Subcutaneous adipose tissue (tissue), 4 donors: ENCODE results near the gene GRIN2D. TPM values are rescaled to one million over a fixed set of nuclear protein-coding genes. Genes with fewer than 3 reads are reported as not detected.

Source experiments
- total RNA-seq, 4 donors: library from RNA; depleted of rRNA; stranded (reverse); fragments of >200 nt; gene quantifications; one replicate each; pipeline ENCODE4 v1.1.0, GENCODE V29; 2016
- TF ChIP-seq, protein P1 (sequence below): fragments of 450-650 bp; IDR thresholded peaks from one replicate; pipeline ENCODE4 v1.5.1; 2016; ENCODE audit warnings: low read depth, mild to moderate bottlenecking, control low read depth, antibody characterized with exemption, moderate library complexity

GRIN2D gene
- total RNA-seq, 4 donors from 2014 or later, result 0.16 to 1.0 (median 0.31) TPM

- TF ChIP-seq, protein P1, sequence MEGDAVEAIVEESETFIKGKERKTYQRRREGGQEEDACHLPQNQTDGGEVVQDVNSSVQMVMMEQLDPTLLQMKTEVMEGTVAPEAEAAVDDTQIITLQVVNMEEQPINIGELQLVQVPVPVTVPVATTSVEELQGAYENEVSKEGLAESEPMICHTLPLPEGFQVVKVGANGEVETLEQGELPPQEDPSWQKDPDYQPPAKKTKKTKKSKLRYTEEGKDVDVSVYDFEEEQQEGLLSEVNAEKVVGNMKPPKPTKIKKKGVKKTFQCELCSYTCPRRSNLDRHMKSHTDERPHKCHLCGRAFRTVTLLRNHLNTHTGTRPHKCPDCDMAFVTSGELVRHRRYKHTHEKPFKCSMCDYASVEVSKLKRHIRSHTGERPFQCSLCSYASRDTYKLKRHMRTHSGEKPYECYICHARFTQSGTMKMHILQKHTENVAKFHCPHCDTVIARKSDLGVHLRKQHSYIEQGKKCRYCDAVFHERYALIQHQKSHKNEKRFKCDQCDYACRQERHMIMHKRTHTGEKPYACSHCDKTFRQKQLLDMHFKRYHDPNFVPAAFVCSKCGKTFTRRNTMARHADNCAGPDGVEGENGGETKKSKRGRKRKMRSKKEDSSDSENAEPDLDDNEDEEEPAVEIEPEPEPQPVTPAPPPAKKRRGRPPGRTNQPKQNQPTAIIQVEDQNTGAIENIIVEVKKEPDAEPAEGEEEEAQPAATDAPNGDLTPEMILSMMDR, result no peak
Measured at GRCh38 chr19:48363810-48364597, 29.5 kb upstream of the GRIN2D start, which contains the start of the genes SYNGR4 and TMEM143. Gene SYNGR4, plus strand, starts transcription at chr19:48364367. Its CDS starts 1,476 bp downstream, at chr19:48365843. Gene TMEM143, minus strand, starts transcription at chr19:48363940. Its CDS starts 20 bp downstream, at chr19:48363920.

DNA sequence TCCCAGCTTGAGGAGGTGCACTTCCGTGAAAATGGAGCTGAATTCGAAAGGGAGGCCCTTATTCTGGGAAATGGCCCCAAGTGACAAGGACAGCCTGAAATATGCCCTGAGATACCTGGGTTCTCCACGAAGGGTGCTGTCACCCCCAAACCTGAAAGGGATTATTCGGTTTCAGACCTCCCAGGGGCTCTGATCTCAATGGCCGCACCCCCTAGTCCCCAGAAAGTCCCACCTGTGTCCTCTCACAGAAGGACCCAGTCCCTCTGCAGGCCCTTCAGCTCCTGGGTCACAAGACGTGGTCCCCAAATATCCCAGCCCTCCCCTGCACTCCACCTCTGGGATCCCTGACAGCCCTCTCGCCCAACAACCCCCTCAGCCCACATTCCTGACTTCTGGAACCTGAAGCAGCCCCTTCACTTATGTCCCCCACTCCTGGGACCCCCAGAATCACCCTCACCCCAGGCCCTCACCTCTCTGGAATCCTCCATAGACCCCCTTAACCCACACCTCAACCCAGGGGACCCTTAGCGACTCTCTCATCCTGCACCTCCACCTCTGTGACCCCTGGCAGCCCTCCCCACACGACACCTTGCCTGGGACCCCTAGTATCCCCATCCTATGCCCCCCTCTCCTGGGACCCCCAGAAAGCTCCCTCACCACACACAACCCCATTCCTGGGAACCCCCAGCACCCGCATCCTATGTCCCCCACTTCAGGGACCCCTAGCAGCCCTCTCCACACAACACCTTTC lies 28.7 kb upstream of the GRIN2D start:
- TF ChIP-seq, protein P1, result no peak

GRCh38 chr19:48365602-48366001 lies 27.9 kb upstream of the GRIN2D start:
- TF ChIP-seq, protein P1, result no peak

GRCh38 chr19:48367855-48368254 lies 25.6 kb upstream of the GRIN2D start:
- TF ChIP-seq, protein P1, result no peak

DNA sequence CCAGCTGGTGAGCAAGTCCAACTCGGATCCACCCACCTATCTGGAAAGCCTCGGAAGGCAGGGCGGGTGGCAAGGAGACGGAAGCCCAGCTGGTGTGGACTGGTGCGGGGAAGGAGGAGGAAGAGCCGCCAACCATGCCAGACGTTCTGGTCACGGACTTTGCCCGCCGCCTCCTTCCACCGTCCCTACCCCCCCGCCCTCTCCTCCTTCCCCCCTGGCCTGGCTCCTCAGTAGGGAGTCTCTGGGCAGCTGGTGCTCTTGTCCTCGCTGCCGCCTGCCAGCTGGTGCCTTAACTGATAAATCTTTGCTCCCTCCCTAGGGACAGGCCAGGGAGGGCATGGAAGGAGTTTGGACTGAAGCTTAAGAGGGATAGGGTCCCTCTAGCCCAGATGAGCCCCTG lies 24.5 kb upstream of the GRIN2D start:
- TF ChIP-seq, protein P1, result no peak

GRCh38 chr19:48370955-48371354 lies 22.5 kb upstream of the GRIN2D start:
- TF ChIP-seq, protein P1, result no peak

DNA sequence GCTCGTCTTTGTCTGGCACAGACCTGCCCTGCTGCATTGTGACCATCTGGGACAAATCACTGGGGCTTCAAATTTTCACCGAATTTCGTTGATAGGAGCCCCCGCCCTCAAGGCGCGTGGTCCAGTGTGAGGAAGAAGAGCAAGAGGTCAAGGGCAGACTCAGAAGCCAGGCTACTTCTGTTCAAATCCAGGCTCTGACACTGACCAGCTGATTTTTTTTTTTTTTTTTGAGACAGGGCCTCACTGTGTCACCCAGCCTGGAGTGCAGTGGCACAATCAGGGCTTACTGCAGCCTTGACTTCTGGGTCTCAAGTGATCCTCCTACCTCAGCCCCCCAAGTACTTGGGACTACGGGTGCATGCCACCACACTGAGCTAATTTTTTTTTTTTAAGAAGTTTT lies 22.1 kb upstream of the GRIN2D start:
- TF ChIP-seq, protein P1, result no peak
